ENCODE data around the gene UBTF.

- no peak for TF ChIP-seq CTCF (conservative IDR thresholded peaks at IDR 0.05 in 1 of 2, IDR thresholded peaks at IDR 0.05 in 1 of 2; ENCODE audit: extremely low read depth in 1 of 2, insufficient read depth in 1 of 2, low read depth in 1 of 2, low read length in 2 of 2)
- TF ChIP-seq EZH2 (IDR thresholded peaks at IDR 0.05; ENCODE audit: borderline replicate concordance, low read length) = no peak
Measured at GRCh38 chr17:44176257-44176656, 43.2 kb downstream of the UBTF start.
